ENCODE results near the gene OTOS. TPM values are rescaled to one million over a fixed set of nuclear protein-coding genes. Genes with fewer than 3 reads are reported as not detected.
A peak's percentile ranks its signal among the peaks of the same experiment; 100 is the strongest.

The OTOS gene
- not detected for polyA plus RNA-seq (2013, experiment 1 of 2; ENCODE audit: insufficient read length)
- not detected for polyA plus RNA-seq (2013, experiment 2 of 2; ENCODE audit: insufficient read length)

DNA sequence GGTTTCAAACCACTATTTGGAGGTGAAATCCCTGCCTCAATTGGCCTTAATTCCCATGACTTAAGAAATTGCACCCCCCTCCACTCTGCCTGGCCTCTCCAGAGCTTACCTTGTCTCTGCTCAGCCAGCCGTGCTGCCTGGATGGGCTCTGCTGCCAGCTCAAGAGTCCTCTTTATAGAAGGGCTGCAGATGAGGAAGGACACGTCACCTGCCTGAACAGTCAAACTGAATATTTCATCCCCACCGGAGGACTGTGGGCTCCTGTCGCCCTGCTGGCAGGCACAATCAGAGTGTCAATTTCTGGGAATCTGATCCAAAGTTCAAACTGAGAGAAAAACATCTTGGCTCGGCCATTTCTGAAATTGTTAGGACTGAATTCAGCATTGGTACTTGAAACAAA is at the start of gene OTOS:
Gene OTOS, minus strand, starts transcription at position 148 of the 400 bp plus-strand sequence. CDS start 332 bp downstream, outside the sequence.
- DNase-seq, result no peak

GRCh38 chr2:240189686-240190085 is 49.2 kb upstream of the OTOS start:
- DNase-seq, result no peak

GRCh38 chr2:240187989-240188590 is 47.6 kb upstream of the OTOS start:
- DNase-seq, result no peak

DNA sequence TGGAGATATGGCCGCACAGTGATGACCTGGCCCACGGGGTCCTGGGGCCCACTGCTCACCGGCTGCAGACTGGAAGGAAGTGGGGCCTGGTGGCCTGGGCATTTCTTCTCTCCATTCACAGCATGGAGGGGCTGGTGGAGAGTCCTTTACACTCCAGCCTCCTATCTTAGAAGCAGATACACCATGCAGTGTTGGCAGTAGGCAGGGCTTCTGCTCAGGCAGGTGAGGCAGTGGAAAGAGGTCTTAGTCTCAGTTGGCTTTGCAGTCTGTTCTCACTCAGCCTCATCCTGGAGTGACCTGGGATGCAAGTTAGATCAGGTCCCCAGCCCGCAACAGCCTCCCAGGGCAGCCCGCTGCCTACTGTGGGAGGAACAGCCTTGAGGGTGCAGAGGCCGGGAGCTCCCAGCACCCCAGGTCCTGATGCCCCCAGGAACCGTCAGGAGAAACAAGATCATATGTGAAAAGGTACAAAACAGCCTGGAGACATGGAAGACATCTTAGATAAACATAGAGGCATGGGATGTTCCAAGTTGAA is 45.8 kb upstream of the OTOS start:
- DNase-seq, result no peak

- no peak for DNase-seq
Measured at GRCh38 chr2:240184656-240185055, 44.2 kb upstream of the OTOS start.

DNA sequence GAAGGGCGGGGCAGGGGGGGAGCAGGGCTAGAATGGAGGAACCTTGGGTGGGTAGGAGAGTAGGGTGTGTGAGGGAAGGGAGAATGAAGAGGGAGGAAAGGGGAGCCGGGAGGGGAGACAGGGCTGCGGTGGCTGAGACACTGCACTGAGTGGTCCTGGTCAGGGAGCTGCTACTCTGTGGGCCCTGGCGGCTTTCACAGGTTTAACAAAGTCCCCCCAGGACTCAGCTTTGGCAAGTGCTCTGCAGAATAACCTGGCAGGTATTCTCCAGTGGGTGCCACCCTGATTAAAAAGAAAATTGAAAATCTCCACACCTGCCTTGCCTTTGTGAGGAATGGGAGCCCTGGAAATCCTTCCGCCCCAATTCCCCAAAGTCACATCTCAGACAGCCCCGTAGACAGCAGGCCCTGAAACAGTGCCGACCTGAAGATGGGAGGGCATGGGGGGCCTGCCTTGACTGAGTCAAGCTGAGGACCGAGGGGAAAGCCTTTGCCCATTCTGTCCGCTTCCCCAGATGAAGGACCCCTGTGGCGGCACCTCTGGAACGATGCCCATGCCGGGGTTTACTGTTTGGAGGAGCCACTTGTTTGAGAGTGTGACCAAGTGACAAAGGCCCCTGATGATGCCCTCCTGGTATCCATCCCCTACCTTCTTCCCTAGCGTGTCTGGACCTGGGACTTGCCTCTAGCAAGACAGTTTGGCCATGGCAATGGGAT is 43.6 kb upstream of the OTOS start:
- no peak for DNase-seq

DNA sequence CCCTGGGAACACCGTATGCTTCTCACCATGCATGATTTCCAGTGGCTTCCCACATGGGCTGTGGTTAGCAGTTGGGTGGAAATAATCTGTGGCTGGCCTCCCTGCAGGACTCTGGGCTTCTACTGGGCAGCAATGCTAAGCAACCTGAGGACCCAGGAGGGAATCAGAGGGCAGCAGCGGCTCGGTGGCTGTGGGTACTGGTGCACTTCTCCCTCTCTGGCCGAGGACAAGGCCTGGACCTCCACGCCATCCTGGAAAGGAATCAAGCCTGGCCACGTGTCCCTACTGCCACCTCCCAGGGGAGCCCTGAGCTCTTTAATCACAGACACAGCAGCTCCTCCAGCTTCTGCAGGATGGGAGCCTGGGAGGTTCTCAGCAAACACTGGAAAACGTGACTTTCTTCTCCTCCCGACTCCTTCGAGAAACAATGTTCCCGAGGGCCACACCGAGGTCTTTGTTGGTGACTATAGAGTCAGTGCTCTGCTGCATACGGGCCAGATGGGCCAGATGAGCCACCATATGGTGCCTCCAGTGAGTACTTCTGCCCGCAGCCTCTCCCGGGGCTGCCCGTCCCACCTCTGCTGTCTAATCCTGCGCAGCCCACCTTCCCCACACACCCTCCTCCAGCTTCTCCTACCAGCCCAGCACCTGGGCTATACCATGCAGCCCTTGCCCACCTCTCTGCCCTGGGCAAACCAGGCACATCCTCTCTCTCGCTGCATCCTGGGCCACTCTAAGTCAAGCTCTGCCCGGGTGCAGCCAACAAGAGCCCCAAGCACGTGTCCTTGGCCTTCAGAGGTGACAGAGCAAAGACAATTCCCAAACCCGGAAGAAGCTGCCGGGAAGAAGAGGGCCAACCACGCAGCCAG is 42.8 kb upstream of the OTOS start:
- no peak for DNase-seq

DNA sequence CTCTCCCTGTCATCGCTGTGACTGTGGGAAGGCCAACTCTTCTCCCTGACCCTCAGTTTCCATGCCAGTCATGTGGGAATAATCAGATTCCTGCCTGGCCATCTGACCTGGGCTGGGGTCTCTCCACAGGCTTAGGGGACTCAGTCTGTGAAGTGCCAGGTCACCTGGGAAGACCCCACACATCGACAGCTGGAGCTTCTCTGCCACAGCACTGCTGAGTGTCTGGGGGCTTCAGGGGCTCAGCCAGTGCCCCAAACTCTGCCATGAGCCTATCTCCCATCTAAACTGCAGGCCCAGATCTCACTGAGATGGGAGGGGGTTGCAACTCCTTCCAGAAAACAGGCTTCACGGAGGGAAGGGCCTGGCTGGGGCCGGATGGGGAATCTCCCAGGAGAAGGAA is 42.0 kb upstream of the OTOS start:
- DNase-seq, result no peak

- no peak for DNase-seq
Measured at GRCh38 chr2:240182001-240182400, 41.5 kb upstream of the OTOS start.

GRCh38 chr2:240179941-240180666 is 39.6 kb upstream of the OTOS start:
- no peak for DNase-seq

DNA sequence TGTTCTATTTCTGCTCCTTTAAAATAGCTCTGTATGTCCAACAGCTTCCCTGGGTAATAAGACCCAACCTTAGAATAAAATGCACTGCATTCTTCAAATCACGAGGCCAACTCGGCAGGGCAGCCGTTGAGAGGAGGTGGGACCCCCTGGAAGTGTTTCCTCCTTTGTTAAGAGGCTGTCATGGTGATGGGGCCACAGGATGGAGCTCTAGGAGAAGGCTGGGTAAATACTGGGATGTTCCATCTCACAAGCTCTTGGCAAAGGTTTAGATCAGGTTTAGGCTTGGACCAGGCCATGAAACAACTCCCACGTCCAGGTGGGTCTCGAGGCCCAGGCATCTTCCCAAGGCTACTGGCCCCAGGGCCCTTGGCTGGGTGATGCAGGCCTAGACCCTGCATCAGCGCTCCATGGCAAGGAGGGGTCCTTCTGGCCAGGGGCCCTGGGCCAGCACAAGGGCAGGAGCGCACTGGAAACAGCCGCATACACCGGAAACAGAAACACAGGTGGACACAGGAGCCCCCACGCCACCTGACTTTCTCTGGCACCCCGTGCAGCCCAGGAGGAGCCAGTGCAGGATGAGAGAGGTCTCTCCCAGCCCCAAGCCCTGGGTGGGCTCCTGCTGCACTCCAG is 38.8 kb upstream of the OTOS start:
- DNase-seq, result no peak

DNA sequence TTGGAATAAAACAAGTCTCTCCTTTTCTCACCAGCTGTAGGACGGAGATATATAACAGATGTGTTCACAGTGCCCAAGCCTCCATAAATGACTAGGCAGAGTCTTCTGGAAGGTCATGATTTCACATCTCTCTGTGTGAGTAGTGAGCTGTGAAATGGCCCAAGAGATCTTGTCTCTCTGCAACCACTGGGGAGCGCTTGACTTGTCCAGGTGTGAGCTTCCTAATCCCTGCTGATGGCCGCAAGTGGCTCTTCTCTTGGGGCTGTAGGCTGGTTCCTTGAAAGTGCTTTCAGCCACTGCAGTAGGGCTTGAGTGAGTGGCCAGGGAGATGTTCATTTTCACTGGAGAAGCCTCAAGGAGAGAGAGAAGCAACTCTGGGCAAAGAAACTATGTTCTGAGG is 38.1 kb upstream of the OTOS start:
- DNase-seq, result no peak

GRCh38 chr2:240174496-240174895 is 34.0 kb upstream of the OTOS start:
- DNase-seq, result no peak

- DNase-seq, result no peak
Measured at GRCh38 chr2:240172071-240172895, 31.8 kb upstream of the OTOS start.

DNA sequence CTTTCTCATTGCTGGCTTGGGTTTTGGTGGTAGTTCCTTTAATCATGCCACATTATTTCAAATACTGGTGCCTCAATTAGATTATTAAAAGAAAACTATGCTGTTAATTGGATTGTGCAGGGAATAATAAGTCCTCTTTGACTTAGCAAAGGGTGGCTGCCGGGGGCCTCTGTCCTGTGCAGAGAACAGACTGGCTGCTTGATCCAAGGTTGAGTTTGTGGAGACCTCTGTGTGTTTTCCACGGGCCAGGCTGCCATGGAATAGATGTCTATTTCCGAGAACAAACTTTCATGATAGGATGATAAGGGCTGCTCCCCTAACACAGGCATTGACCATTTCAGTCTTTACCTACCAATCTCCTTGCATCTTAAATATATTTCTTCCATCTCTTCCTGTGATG is 30.4 kb upstream of the OTOS start:
- no peak for DNase-seq

DNA sequence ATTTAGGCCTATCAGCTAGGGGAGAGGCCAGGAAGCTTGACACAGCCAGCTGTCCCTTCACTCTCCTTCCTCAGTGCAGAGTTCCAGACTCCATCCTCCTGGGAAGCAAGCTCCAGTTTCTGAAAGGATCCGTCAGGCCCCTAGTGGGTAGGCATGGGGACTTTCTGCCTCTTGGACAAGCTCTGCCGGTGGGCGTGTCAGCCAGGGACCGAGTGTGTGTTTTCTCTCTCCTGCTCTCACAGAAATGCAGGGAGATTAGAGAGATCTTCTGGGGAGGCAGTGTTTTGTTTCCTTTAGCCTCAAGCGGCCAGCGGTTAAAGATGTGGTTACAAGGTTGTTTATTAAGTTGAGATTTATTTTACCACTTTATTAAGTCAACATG is 29.9 kb upstream of the OTOS start:
- peak; percentile 5 for DNase-seq

DNA sequence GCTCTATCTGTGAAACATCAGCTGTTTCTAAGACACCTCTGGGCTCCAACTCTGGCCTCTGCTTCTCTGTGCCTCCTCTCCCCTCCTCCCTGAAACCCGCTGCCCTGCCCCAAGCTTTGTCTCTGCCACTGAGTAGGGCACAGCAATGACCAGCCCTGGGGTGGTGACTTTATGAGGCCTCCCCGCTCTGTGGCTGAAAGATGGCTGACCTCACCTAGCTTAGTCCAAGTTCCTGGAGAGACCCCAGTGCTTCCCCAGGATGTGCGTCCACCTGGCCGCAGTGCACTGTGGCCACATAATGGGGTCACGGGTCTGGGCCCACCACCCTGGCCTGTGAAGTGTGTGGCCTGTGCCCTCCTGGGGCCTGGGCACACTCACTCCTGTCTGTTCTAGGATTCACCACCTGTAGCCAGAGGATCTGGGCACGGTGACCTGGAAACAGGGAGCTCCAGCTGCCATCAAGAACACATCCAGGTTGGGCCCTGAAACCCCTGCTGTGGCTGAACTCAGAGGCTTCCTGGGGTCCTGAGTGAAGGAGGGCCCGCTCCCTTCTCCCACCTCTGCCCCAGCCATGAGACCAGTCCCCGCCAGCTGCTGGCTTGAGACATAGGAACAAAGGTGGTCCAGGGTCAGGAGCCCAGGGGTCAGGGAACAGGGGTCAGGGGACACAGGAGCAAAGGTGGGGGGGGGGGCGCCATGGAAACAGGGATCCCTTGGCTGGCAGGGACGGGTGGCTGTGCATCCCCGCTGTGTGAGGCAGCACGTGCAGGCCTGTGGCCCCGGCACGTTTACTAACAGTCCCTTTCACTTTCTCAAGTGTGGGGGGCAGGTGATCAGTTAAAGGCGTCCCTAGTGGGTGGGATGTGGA is 29.3 kb upstream of the OTOS start:
- DNase-seq, result no peak

- no peak for DNase-seq
Measured at GRCh38 chr2:240168546-240169361, 28.3 kb upstream of the OTOS start.

- DNase-seq, result no peak
Measured at GRCh38 chr2:240168041-240168440, 27.6 kb upstream of the OTOS start.

All from fibroblast of skin of scalp (primary cell).